Hair follicular keratinocyte (primary cell): ENCODE results near the gene PARD3B. TPM values are rescaled to one million over a fixed set of nuclear protein-coding genes. Genes with fewer than 3 reads are reported as not detected.

Experiments
- total RNA-seq: library from RNA; depleted of rRNA; stranded (reverse); fragments of >200 nt; gene quantifications from 2 replicates; pipeline ENCODE4 v1.2.3, GENCODE V29; 2015

PARD3B gene, protein sequence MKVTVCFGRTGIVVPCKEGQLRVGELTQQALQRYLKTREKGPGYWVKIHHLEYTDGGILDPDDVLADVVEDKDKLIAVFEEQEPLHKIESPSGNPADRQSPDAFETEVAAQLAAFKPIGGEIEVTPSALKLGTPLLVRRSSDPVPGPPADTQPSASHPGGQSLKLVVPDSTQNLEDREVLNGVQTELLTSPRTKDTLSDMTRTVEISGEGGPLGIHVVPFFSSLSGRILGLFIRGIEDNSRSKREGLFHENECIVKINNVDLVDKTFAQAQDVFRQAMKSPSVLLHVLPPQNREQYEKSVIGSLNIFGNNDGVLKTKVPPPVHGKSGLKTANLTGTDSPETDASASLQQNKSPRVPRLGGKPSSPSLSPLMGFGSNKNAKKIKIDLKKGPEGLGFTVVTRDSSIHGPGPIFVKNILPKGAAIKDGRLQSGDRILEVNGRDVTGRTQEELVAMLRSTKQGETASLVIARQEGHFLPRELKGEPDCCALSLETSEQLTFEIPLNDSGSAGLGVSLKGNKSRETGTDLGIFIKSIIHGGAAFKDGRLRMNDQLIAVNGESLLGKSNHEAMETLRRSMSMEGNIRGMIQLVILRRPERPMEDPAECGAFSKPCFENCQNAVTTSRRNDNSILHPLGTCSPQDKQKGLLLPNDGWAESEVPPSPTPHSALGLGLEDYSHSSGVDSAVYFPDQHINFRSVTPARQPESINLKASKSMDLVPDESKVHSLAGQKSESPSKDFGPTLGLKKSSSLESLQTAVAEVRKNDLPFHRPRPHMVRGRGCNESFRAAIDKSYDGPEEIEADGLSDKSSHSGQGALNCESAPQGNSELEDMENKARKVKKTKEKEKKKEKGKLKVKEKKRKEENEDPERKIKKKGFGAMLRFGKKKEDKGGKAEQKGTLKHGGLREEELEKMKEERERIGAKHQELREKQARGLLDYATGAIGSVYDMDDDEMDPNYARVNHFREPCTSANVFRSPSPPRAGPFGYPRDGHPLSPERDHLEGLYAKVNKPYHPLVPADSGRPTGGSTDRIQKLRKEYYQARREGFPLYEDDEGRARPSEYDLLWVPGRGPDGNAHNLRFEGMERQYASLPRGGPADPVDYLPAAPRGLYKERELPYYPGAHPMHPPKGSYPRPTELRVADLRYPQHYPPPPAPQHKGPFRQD (N-terminal part only)
- 0.23 and 0.42 TPM in 2 replicates for total RNA-seq

DNA sequence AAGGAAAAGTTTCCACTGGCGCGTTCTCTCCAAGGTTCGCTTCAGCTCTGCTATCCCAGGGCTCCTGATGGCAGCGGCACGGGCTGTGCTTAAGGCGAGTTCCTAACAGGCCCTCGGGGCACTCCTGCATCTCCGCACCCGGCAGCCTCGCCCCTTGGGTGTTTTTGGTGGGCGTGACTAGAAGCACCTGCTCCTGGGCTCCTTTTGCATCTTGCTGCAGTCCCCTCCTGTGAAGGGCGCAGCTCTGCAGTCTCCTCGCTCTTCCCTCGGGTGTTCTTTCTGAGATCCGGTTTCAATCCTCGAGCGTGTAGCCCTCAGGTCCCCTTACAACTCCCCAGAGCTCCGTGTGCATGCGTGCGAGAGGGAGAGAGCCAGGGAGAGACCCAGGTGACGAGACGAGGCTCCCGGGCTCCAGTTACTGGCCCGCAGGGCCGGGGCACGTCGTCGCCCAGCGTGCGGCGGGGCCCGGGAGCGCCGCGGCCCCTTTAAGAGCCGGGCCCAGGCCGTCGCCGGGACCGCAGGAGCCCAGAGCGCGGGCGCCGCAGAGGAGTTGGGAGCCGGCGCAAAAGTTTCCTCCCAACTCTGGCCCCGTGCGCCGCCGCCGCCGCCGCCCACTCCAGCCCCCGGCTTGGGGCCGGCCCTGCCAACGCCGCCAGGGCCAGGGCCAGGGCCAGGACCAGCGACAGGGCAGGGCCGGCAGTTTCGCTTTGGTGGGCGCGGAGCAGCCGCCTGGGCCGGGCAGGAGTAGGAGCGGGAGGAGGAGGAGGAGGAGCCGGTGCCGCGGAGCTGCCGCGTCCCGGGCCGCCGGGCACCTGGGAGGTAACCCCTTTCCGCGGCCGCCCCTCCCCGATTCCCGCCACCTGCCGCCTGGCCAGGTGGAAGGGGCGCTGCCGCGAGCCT, at the start of gene PARD3B:
Gene PARD3B, plus strand, starts transcription at position 515 of the 900 bp plus-strand sequence. CDS start 525 bp downstream, outside the sequence.

